OCI-LY7 (cell line): ENCODE results near the gene C4B.
"Not testable (repeated sequence)": the region's sequence is repeated elsewhere in the genome, so short reads cannot be mapped to it uniquely, and the experiment has no call there.

Source experiments
- EZH2phosphoT487 ChIP-seq: fragments of 200-600 bp; sonication (generic); IDR thresholded peaks from 2 replicates; pipeline ENCODE4 v1.6.1; 2018; ENCODE audit warnings: low read depth, borderline replicate concordance, mild to moderate bottlenecking, mixed run types, antibody characterized with exemption, low read length, moderate library complexity, mixed read lengths
- TF ChIP-seq, protein P1 (sequence below): fragments of 200-600 bp; sonication (generic); conservative IDR thresholded peaks from 2 replicates; pipeline ENCODE4 v1.5.1; 2014; ENCODE audit warnings: mild to moderate bottlenecking, antibody characterized with exemption, low read length, moderate library complexity, mixed read lengths

DNA sequence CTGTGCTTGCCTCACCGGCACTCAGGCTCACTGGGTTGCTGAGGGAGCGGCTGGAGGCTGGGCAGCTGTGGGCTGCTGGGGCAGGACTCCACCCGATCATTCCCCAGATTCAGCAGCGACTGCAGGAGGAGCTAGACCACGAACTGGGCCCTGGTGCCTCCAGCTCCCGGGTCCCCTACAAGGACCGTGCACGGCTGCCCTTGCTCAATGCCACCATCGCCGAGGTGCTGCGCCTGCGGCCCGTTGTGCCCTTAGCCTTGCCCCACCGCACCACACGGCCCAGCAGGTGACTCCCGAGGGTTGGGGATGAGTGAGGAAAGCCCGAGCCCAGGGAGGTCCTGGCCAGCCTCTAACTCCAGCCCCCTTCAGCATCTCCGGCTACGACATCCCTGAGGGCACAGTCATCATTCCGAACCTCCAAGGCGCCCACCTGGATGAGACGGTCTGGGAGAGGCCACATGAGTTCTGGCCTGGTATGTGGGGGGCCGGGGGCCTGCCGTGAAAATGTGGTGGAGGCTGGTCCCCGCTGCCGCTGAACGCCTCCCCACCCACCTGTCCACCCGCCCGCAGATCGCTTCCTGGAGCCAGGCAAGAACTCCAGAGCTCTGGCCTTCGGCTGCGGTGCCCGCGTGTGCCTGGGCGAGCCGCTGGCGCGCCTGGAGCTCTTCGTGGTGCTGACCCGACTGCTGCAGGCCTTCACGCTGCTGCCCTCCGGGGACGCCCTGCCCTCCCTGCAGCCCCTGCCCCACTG is 25.9 kb downstream of the C4B start:
- TF ChIP-seq, protein P1, sequence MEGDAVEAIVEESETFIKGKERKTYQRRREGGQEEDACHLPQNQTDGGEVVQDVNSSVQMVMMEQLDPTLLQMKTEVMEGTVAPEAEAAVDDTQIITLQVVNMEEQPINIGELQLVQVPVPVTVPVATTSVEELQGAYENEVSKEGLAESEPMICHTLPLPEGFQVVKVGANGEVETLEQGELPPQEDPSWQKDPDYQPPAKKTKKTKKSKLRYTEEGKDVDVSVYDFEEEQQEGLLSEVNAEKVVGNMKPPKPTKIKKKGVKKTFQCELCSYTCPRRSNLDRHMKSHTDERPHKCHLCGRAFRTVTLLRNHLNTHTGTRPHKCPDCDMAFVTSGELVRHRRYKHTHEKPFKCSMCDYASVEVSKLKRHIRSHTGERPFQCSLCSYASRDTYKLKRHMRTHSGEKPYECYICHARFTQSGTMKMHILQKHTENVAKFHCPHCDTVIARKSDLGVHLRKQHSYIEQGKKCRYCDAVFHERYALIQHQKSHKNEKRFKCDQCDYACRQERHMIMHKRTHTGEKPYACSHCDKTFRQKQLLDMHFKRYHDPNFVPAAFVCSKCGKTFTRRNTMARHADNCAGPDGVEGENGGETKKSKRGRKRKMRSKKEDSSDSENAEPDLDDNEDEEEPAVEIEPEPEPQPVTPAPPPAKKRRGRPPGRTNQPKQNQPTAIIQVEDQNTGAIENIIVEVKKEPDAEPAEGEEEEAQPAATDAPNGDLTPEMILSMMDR = not testable (repeated sequence)
- TF ChIP-seq EZH2phosphoT487 = not testable (repeated sequence)
